ENCODE data around the gene MFNG.

Gene MFNG

DNA sequence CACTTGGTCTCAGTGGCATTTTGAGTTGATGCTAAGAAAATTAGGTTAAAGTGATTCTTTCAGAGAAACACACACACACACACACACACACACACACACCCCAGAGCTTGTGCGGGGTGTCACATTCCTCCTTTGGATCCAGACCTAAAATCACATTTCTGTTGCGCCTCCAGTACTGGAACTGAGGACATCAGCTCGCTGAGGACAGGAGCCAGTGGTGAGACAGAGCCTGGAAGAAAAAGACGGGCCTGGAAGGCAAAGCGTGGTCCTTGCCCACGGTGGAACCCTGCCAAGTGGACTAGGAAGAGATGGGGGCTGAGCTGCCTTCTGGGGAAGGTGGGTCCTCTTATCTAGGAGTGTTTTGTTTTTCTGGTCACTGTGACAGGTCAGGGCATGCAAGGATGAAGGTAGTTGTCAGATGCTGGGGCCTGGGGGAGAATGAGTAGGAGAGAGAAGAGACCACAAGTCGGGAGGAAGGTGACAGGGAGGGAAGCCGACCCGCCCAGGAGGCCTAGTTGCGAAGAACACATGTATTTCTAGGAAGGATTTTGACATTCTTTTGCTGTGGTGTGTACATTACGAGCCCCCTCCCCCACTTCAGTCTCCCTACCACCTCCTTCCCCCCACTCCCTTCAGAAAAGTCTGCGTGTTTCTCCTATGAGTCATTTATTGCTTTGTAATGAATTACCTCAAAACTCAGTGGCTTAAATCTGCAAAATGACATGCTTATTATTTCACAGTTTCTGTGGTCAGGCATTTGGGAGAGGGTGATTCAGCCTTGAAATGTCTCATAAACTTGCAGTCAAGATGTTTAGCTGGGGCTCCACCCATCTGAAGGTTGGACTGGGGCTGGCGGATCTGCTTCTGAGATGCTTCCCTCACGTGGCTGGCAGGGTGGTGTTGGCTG is 54.1 kb downstream of the MFNG start:
- Histone ChIP-seq H3K9me3 (ENCODE audit: severe bottlenecking) (peaks cover 6% of the 10 kb centered on the region), H3K27me3 (ENCODE audit: insufficient read depth, low read depth, severe bottlenecking) (no peaks in the 10 kb centered on the region), H3K4me3 (ENCODE audit: low read depth, low read length) (no peak overlapping the region), H3K27ac (no peak overlapping the region), H3K36me3 (no peaks in the 10 kb centered on the region)
- DNase-seq = no peak
- TF ChIP-seq, protein P1, sequence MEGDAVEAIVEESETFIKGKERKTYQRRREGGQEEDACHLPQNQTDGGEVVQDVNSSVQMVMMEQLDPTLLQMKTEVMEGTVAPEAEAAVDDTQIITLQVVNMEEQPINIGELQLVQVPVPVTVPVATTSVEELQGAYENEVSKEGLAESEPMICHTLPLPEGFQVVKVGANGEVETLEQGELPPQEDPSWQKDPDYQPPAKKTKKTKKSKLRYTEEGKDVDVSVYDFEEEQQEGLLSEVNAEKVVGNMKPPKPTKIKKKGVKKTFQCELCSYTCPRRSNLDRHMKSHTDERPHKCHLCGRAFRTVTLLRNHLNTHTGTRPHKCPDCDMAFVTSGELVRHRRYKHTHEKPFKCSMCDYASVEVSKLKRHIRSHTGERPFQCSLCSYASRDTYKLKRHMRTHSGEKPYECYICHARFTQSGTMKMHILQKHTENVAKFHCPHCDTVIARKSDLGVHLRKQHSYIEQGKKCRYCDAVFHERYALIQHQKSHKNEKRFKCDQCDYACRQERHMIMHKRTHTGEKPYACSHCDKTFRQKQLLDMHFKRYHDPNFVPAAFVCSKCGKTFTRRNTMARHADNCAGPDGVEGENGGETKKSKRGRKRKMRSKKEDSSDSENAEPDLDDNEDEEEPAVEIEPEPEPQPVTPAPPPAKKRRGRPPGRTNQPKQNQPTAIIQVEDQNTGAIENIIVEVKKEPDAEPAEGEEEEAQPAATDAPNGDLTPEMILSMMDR (IDR thresholded peaks at IDR 0.05; ENCODE audit: low read depth, low read length) = no peak

DNA sequence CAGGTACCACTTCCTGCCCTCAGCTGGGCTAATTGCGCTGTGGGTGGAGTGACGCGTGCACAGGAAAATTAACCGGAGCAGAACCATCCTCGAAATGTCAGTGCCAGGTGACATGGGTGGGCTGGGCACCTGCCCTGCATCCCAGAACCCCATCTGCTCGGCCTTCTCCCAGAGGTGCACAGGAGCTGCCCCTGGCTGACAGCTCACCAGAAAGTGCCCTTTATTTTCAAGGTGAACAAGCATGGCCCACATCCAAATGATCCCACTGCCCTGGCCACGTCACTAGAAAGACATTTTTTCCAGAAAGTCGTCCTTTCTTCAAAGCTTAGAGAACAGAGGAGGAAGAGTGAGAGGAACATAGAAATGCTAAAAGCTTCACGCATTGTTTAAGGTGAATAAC is 54.8 kb downstream of the MFNG start:
- Histone ChIP-seq H3K9me3 (ENCODE audit: severe bottlenecking) (peaks cover 6% of the 10 kb centered on the region), H3K36me3 (no peaks in the 10 kb centered on the region), H3K27me3 (ENCODE audit: insufficient read depth, low read depth, severe bottlenecking) (no peaks in the 10 kb centered on the region), H3K4me3 (ENCODE audit: low read depth, low read length) (no peak overlapping the region), H3K27ac (no peak overlapping the region)
- TF ChIP-seq, protein P1 (IDR thresholded peaks at IDR 0.05; ENCODE audit: low read depth, low read length) = no peak
- no peak for DNase-seq

DNA sequence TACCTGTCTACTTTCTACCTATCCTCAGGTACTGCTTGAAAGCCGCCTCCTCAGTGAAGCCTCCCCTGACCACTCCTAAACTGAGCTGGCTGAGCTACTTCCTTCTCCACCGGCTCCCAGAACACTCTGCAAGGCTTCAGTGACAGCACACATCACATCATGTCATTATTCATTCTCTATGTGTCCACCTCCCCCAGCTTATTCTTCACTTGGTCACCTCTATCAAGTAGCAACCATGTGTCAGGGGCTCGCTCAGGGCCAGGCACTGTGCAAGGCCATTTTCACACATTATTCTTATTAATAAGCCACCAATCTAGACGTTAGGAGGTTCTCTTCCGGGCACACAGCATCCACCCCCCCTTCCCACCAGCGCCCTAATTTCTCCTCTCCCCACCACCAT is 55.2 kb downstream of the MFNG start:
- no peaks in the 10 kb centered on the region for H3K27me3 ChIP-seq (ENCODE audit: insufficient read depth, low read depth, severe bottlenecking)
- H3K4me3 ChIP-seq (ENCODE audit: low read depth, low read length) = no peak overlapping the region
- DNase-seq = no peak
- peaks cover 6% of the 10 kb centered on the region for H3K9me3 ChIP-seq (ENCODE audit: severe bottlenecking)
- no peak overlapping the region for H3K27ac ChIP-seq
- H3K36me3 ChIP-seq = no peaks in the 10 kb centered on the region
- TF ChIP-seq, protein P1 (IDR thresholded peaks at IDR 0.05; ENCODE audit: low read depth, low read length) = no peak

DNA sequence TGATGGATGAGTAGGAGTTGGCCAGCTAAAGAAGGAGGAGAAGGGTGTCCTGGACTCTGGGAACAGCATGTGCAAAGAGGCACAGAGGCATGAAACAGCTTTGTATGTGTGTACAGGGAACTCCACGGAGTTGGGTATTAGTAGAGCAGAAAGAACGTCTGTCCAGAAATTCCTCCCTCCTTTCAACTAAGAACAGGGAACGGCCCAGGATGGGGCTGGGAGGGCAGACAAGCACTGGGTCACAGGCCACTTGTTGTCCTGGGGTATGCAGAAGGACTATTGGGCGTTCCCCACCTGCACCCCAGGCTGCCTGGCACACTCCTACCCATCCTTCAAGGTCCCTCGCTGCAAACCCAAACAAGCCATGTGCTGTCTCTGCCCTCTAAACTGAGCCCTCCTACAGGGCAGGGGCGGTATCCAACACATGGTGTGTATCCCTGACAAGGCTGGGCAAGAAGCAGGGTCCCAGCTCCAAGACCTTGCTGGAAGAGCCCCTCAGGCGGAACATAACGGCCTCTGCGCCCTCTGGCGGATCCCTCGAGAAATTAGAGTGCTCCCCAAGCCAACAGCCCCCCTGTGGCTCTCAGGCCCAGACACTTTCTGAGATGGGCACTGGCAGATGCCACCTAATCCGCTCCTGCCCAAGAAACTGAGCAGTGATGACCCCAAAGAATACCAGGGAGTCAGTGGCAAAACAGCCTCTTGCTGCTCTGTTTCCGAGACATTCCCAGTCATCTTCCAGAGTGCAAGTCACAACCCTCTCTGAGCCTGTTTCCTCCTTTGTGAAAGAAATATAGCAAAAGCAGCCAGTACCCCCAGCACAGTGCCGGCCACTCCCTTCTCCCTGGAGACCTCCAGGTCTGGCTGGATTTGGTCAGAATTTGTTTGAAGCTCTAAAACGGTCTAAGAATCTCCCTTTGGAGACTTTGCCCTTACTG is 57.3 kb downstream of the MFNG start:
- Histone ChIP-seq H3K9me3 (ENCODE audit: severe bottlenecking) (peaks cover 3% of the 10 kb centered on the region), H3K36me3 (no peaks in the 10 kb centered on the region), H3K4me3 (ENCODE audit: low read depth, low read length) (no peak overlapping the region), H3K27me3 (ENCODE audit: insufficient read depth, low read depth, severe bottlenecking) (no peaks in the 10 kb centered on the region), H3K27ac (no peak overlapping the region)
- DNase-seq = peak; percentile 76
- TF ChIP-seq, protein P1 (IDR thresholded peaks at IDR 0.05; ENCODE audit: low read depth, low read length) = peak; percentile 84

DNA sequence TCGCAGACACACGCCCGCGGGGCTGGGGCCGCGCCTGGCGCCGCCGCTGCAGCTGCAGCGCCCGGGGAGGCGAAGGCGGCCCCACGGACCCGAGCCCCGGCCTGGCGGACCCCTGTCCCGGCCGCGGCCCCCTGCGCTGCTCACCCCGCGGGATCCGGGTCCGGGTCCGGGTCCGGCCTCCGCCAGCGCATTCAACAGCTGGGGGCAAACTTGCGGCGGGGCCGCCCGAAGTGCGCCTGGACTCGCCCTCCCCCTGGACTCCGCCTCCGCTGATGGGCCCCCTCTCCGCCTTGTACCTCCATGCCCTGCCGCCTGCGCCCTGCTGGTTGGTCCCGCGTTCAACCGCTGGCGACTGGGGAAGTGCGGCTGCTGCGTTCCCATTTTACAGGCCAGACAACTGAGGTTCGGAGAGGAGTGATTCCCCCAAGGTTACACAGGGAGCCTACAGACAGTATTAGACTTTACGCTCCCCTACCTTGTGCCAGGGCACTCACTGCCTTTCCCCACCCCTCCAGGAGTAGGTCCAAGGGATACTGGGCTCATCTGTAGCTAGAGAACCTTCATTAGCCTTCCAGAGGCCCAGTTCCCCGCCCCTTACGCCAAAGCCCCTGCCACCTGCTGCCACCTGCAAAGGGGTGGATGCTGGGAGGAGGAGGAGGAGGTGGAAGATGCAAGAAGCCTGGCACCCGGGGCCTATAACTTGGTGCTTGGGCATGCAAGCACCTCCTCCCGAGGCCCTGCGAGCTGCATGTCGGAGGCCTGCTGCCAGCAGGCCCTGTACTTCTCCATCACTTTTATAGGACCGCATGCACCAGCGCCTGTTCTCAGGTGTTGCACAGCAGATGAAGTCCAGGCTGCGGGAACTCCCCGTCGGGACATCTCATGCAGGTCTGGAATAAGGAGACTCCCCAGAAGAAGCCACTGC is 58.2 kb downstream of the MFNG start:
- H3K27ac ChIP-seq = no peak overlapping the region
- peaks cover 3% of the 10 kb centered on the region for H3K9me3 ChIP-seq (ENCODE audit: severe bottlenecking)
- no peaks in the 10 kb centered on the region for H3K36me3 ChIP-seq
- TF ChIP-seq, protein P1 (IDR thresholded peaks at IDR 0.05; ENCODE audit: low read depth, low read length) = no peak
- H3K4me3 ChIP-seq (ENCODE audit: low read depth, low read length) = no peak overlapping the region
- H3K27me3 ChIP-seq (ENCODE audit: insufficient read depth, low read depth, severe bottlenecking) = no peaks in the 10 kb centered on the region
- DNase-seq = no peak

All from WERI-Rb-1 (cell line).